WTC11 (cell line): Measurements from ENCODE around the gene FHOD3. TPM values are rescaled to one million over a fixed set of nuclear protein-coding genes. Genes with fewer than 3 reads are reported as not detected.

Experiments used
- ATAC-seq: fragments of 200-7000 bp; cut with Tn5 transposase; 2 replicates; pipeline ENCODE4 v1.10.0; 2021; ENCODE audit warnings: mild to moderate bottlenecking, moderate library complexity
- CTCF ChIA-PET: fragments of 300-600 bp; sonication (Branson Sonifier 250); formaldehyde crosslinking; loops from one replicate; lab custom pipeline; 2021; ENCODE audit warnings: antibody characterized with exemption; lab: Charles Lee
- POLR2A ChIA-PET: fragments of 350-600 bp; sonication (Branson Sonifier 250); formaldehyde crosslinking; loops from one replicate; lab custom pipeline; 2021; ENCODE audit warnings: antibody characterized with exemption; lab: Charles Lee
- DNase-seq: peaks from one replicate; pipeline ENCODE4 v3.0.0; 2021; ENCODE audit warnings: low spot score
- H3K27ac Mint-ChIP-seq: 2 replicates; pipeline ENCODE4 v1.8.0; 2021; ENCODE audit warnings: mixed read lengths
- H3K27me3 Mint-ChIP-seq: 2 replicates; pipeline ENCODE4 v1.8.0; 2021; ENCODE audit warnings: low read depth, mild to moderate bottlenecking, moderate library complexity, mixed read lengths
- H3K36me3 Mint-ChIP-seq: 2 replicates; pipeline ENCODE4 v1.8.0; 2021; ENCODE audit warnings: mixed read lengths
- H3K4me1 Mint-ChIP-seq: 2 replicates; pipeline ENCODE4 v1.8.0; 2022; ENCODE audit warnings: mixed read lengths
- H3K4me3 Mint-ChIP-seq: 2 replicates; pipeline ENCODE4 v1.8.0; 2021; ENCODE audit warnings: mild to moderate bottlenecking, moderate library complexity, mixed read lengths
- H3K9me3 Mint-ChIP-seq: 2 replicates; pipeline ENCODE4 v1.8.0; 2021; ENCODE audit warnings: mixed read lengths
- CDX4 ChIP-seq: fragments of 250-450 bp; sonication (Bioruptor Pico); IDR thresholded peaks from 2 replicates; pipeline ENCODE4 v1.9.0; 2021; ENCODE audit warnings: moderate library complexity, mild to moderate bottlenecking, inconsistent platforms, borderline replicate concordance
- CREB1 ChIP-seq: sonication (generic); formaldehyde crosslinking; IDR thresholded peaks from 2 replicates; pipeline ENCODE4 v1.8.0; 2023; ENCODE audit warnings: mild to moderate bottlenecking, missing genetic modification reagents
- E2F1 ChIP-seq: sonication (generic); formaldehyde crosslinking; IDR thresholded peaks from 2 replicates; pipeline ENCODE4 v1.8.0; 2022; ENCODE audit warnings: mild to moderate bottlenecking, missing genetic modification reagents
- IRF2 ChIP-seq: sonication (generic); formaldehyde crosslinking; IDR thresholded peaks from 2 replicates; pipeline ENCODE4 v1.8.0; 2022; ENCODE audit warnings: low read depth, missing genetic modification reagents, borderline replicate concordance
- NR2C2 ChIP-seq: sonication (generic); formaldehyde crosslinking; IDR thresholded peaks from 2 replicates; pipeline ENCODE4 v1.8.0; 2022; ENCODE audit warnings: mild to moderate bottlenecking, missing genetic modification reagents
- OVOL2 ChIP-seq: fragments of 250-450 bp; sonication (Bioruptor Pico); IDR thresholded peaks from 2 replicates; pipeline ENCODE4 v1.9.0; 2021; ENCODE audit warnings: mild to moderate bottlenecking, borderline replicate concordance
- SMAD3 ChIP-seq: sonication (generic); formaldehyde crosslinking; IDR thresholded peaks from 2 replicates; pipeline ENCODE4 v1.8.0; 2022; ENCODE audit warnings: missing genetic modification reagents, mild to moderate bottlenecking, borderline replicate concordance
- SOX15 ChIP-seq: fragments of 250-450 bp; sonication (Bioruptor Pico); IDR thresholded peaks from 2 replicates; pipeline ENCODE4 v1.9.0; 2021; ENCODE audit warnings: mild to moderate bottlenecking
- ZBTB43 ChIP-seq: sonication (generic); formaldehyde crosslinking; IDR thresholded peaks from 2 replicates; pipeline ENCODE4 v1.8.1; 2023; ENCODE audit warnings: mild to moderate bottlenecking, missing genetic modification reagents
- ZNF317 ChIP-seq: sonication (generic); formaldehyde crosslinking; IDR thresholded peaks from 2 replicates; pipeline ENCODE4 v1.8.1; 2023; ENCODE audit warnings: low read depth, mild to moderate bottlenecking, moderate library complexity, missing genetic modification reagents, borderline replicate concordance
- ZNF423 ChIP-seq: fragments of 250-450 bp; sonication (Bioruptor Pico); IDR thresholded peaks from 2 replicates; pipeline ENCODE4 v2.1.2; 2022; ENCODE audit warnings: mild to moderate bottlenecking, moderate library complexity
- ZNF671 ChIP-seq: fragments of 250-450 bp; sonication (Bioruptor Pico); IDR thresholded peaks from 2 replicates; pipeline ENCODE4 v1.8.0; 2021; ENCODE audit warnings: mild to moderate bottlenecking
- ZSCAN18 ChIP-seq: fragments of 250-450 bp; sonication (Bioruptor Pico); IDR thresholded peaks from 2 replicates; pipeline ENCODE4 v2.1.2; 2022; ENCODE audit warnings: mild to moderate bottlenecking, moderate library complexity
- total RNA-seq: library from RNA; stranded (reverse); gene quantifications from 3 replicates; pipeline ENCODE4 v1.2.3, GENCODE V29; 2021
- TF ChIP-seq, protein P1 (sequence below): sonication (generic); formaldehyde crosslinking; IDR thresholded peaks from 2 replicates; pipeline ENCODE4 v1.8.1; 2022; ENCODE audit warnings: low read depth, missing genetic modification reagents, borderline replicate concordance
- TF ChIP-seq, protein P2 (sequence below): sonication (generic); formaldehyde crosslinking; IDR thresholded peaks from 2 replicates; pipeline ENCODE4 v1.8.1; 2022; ENCODE audit warnings: low read depth, mild to moderate bottlenecking, moderate library complexity, missing genetic modification reagents, borderline replicate concordance
- TF ChIP-seq, protein P3 (sequence below): sonication (generic); formaldehyde crosslinking; IDR thresholded peaks from 2 replicates; pipeline ENCODE4 v1.8.0; 2023; ENCODE audit warnings: missing genetic modification reagents

Gene FHOD3
- total RNA-seq, 1 experiment from 2014 or later = 3.8 TPM

DNA sequence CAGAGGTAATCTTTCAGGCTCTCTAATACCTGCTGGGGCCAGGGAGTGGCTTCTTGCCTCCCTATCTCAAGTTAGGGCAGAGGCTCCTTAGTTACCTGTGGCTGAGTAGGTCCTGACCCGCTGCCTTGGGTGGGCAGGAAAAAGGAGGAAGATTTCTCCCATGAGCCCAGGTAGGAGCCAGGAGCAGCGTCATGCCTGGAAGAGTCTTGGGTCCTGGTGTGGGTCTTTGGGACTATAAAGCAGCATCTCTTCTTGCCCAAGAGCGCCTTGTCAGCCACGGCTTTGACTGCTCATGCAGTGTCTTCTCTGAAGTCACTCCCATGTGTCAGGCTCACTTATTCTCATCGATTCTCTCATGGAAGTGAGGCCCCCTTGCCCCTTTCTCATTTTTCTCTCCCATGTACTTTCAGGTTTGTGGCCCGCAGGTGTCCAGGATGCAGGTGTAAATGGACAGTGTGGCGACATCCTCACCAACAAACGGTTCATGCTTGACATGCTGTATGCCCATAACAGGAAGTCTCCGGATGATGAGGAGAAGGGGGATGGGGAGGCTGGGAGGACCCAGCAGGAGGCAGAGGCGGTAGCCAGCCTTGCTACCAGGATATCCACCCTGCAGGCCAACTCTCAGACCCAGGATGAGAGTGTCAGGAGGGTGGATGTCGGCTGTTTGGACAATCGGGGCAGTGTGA is 420.1 kb downstream of the FHOD3 start:
- POLR2A ChIA-PET = no interaction called here
- Mint-ChIP-seq H3K9me3 (no peaks in the 10 kb centered on the region), H3K4me1 (peaks cover 5% of the 10 kb centered on the region), H3K27me3 (no peaks in the 10 kb centered on the region; the same call in 1 of the 2 replicates), H3K27ac (no peak overlapping the region), H3K4me3 (no peak overlapping the region), H3K36me3 (no peaks in the 10 kb centered on the region)
- DNase-seq = no peak
- no peak for ATAC-seq
- TF ChIP-seq NR2C2 (CRISPR knock-in tag) = no peak
- no peak for TF ChIP-seq CREB1 (CRISPR knock-in tag)
- no peak for TF ChIP-seq SMAD3 (CRISPR knock-in tag)
- no peak for TF ChIP-seq IRF2 (CRISPR knock-in tag)
- TF ChIP-seq E2F1 (CRISPR knock-in tag) = no peak
- no peak for TF ChIP-seq ZBTB43 (CRISPR knock-in tag)
- no peak for TF ChIP-seq SOX15 (CRISPR knock-in tag)
- no peak for TF ChIP-seq OVOL2
- no peak for TF ChIP-seq ZNF423
- no peak for TF ChIP-seq ZSCAN18 (CRISPR knock-in tag)
- TF ChIP-seq CDX4 (CRISPR knock-in tag) = no peak
- no peak for TF ChIP-seq ZNF317 (CRISPR knock-in tag)
- TF ChIP-seq, protein P1, sequence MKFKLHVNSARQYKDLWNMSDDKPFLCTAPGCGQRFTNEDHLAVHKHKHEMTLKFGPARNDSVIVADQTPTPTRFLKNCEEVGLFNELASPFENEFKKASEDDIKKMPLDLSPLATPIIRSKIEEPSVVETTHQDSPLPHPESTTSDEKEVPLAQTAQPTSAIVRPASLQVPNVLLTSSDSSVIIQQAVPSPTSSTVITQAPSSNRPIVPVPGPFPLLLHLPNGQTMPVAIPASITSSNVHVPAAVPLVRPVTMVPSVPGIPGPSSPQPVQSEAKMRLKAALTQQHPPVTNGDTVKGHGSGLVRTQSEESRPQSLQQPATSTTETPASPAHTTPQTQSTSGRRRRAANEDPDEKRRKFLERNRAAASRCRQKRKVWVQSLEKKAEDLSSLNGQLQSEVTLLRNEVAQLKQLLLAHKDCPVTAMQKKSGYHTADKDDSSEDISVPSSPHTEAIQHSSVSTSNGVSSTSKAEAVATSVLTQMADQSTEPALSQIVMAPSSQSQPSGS (CRISPR knock-in tag) = no peak
- TF ChIP-seq, protein P2, sequence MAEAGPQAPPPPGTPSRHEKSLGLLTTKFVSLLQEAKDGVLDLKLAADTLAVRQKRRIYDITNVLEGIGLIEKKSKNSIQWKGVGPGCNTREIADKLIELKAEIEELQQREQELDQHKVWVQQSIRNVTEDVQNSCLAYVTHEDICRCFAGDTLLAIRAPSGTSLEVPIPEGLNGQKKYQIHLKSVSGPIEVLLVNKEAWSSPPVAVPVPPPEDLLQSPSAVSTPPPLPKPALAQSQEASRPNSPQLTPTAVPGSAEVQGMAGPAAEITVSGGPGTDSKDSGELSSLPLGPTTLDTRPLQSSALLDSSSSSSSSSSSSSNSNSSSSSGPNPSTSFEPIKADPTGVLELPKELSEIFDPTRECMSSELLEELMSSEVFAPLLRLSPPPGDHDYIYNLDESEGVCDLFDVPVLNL (CRISPR knock-in tag) = no peak
- TF ChIP-seq ZNF671 = no peak
- TF ChIP-seq, protein P3, sequence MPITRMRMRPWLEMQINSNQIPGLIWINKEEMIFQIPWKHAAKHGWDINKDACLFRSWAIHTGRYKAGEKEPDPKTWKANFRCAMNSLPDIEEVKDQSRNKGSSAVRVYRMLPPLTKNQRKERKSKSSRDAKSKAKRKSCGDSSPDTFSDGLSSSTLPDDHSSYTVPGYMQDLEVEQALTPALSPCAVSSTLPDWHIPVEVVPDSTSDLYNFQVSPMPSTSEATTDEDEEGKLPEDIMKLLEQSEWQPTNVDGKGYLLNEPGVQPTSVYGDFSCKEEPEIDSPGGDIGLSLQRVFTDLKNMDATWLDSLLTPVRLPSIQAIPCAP (CRISPR knock-in tag) = no peak
- CTCF ChIA-PET = interaction anchor here (1.3 kb wide), 1 partner anchor 30 kb away, joined by 3 read pairs; no protein-coding TSS in a partner anchor
